A549 treated with Mapracorat at 1 μM for 4 hours (cell line): Measurements from ENCODE around the gene CDKN2A. TPM values are rescaled to one million over a fixed set of nuclear protein-coding genes. Genes with fewer than 3 reads are reported as not detected.

ENCODE experiments used
- total RNA-seq: library from RNA; stranded (reverse); fragments of 200-300 nt; extraction: Qiagen RNA extraction; gene quantifications from 5 replicates; pipeline ENCODE4 v1.2.3, GENCODE V29; 2022

The CDKN2A gene
- total RNA-seq = not detected in 5 replicates

DNA sequence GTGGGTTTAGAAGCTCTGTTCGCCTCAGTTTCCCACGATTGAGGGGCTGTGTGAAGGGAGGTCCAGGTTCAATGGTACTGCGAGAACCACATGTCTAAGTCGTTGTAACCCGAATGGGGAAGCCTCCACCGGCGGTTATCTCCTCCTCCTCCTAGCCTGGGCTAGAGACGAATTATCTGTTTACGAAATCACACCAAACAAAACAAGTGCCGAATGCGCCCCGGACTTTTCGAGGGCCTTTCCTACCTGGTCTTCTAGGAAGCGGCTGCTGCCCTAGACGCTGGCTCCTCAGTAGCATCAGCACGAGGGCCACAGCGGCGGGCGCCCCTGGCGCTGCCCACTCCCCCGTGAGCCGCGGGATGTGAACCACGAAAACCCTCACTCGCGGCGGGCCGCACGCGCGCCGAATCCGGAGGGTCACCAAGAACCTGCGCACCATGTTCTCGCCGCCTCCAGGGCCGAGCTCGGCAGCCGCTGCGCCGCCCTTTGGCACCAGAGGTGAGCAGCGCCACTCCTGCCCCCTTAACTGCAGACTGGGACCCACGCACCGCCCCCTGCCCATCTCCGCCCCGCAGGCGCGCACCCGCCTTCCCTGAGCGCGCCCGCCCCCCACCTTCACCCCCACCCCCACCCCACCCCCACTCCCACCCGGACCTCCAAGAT, at the start of gene CDKN2A:
TSS of gene CDKN2A (minus strand) at position 500 of the 663 bp plus-strand sequence.

DNA sequence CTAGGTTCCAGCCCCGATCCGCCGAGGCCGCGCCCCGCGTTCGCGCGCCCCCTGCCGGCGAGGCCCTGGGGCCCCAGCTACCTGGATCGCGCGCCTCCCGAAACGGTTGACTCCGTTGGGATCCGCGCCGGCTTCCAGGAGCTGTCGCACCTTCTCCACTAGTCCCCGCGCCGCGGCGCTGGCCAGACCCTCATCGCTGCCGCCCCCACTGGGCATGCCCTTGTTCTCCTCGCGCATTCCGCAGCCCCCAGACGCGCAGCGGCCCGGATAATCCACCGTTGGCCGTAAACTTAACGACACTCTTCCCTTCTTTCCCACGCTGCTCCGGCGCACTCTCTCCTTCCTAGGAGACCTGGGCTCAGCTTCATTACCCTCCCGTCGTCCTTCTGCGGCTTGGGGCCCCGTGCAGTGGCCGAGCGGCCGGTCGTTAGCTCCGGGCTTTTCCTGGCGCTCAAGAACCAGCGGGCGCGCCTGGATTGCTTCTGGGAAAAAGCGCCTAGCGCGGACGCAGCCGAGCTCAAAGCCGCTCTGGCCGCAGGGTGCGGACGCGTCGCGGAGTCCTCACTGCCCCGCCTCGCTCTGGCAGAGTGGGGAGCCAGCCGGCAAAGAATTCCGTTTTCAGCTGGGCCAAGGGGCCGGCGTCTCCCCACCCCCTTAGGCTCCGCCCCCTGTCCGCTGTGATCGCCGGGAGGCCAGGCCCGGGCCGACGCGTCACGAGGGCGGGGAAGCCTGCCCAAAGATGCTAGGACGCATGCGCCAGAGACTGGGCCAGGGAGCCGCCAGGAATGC, 14.7 kb upstream of the CDKN2A start, which contains the start of gene CDKN2B:
TSS of gene CDKN2B (minus strand) at position 589 of the 789 bp plus-strand sequence. CDS start at position 237, 352 bp downstream.

DNA sequence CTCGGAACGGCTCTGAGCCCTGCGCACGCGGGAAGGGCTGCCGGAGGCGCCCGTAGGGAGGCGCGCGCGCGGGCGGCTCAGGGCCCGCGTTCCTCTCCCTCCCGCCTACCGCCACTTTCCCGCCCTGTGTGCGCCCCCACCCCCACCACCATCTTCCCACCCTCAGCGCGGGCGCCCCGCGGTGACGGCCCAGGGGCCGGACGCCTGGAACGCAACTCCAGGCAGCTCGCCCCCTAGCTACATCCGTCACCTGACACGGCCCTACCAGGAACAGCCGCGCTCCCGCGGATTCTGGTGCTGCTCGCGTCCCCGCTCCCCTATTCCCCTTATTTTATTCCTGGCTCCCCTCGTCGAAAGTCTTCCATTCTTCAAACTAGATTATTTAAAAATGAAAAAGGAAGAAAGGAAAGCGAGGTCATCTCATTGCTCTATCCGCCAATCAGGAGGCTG, 389 bp upstream of the CDKN2A start, which contains the start of gene CDKN2B-AS1:
TSS of gene CDKN2B-AS1 (plus strand) at position 236 of the 450 bp plus-strand sequence.

Other genes with a start within 250 kb of the CDKN2A start
- 4.9 to 17.0 TPM (median 7.1 TPM) in 5 replicates for gene MTAP, start 191.8 kb downstream of the CDKN2A start, total RNA-seq
- gene CDKN2B-AS1, start 399 bp upstream of the CDKN2A start, total RNA-seq = not detected in 5 replicates
- gene CDKN2B, start 14.9 kb upstream of the CDKN2A start, total RNA-seq = not detected in 5 replicates